ENCODE data around the gene AHCYL2. TPM values are rescaled to one million over a fixed set of nuclear protein-coding genes. Genes with fewer than 3 reads are reported as not detected.

AHCYL2 gene
- total RNA-seq, 1 experiment from 2014 or later = 17.0 TPM

DNA sequence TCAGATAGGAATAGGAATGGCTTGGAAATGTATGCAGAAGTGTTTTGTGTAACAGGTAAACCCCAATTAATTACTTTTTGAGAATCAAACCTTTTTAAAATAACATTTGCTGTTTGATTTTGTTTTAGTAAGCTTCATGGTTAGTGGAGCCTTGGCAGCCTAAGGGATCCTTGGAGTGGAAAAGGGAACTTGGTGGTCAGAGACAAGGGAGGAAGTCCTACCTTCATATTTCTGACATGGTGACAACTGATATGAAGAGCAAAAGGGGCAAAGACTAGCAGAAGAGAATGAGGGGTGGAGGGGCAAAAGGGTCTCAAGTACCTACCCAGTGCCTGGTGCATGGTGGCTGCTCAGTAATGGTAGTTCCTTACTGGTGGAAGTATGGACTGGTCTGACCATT, 32.3 kb downstream of the AHCYL2 start:
- Histone ChIP-seq H2AFZ (ENCODE audit: low read depth, low read length, poor library complexity, severe bottlenecking) (no peak overlapping the region), H3K27me3 (ENCODE audit: insufficient read depth, low read length) (no peaks in the 10 kb centered on the region), H3K9me3 (ENCODE audit: control insufficient read depth in 1 of 2, insufficient read depth in 1 of 2, low read depth in 1 of 2, low read length in 2 of 2) (no peaks in the 10 kb centered on the region), H3K9ac (ENCODE audit: low read length) (no peak overlapping the region), H3K36me3 (ENCODE audit: control insufficient read depth in 1 of 2, insufficient read depth in 2 of 2, low read length in 2 of 2) (no peaks in the 10 kb centered on the region), H3K79me2 (ENCODE audit: insufficient read depth, low read length) (no peaks in the 10 kb centered on the region), H3K4me1 (ENCODE audit: control insufficient read depth in 1 of 2, insufficient read depth in 2 of 2, low read length in 2 of 2) (no peaks in the 10 kb centered on the region), H4K20me1 (ENCODE audit: insufficient read depth) (no peaks in the 10 kb centered on the region), H3K4me2 (ENCODE audit: low read length) (no peak overlapping the region), H3K9me2 (ENCODE audit: insufficient read depth) (no peaks in the 10 kb centered on the region), H3K4me3 (replicated peaks in 1 of 2; ENCODE audit: low read depth in 1 of 2, low read length in 2 of 2) (no peak overlapping the region), H3K27ac (ENCODE audit: low read depth, low read length) (no peak overlapping the region)
- ATAC-seq (no peak), DNase-seq (ENCODE audit: low read depth, low spot score) (no peak)
- no TSS peak for BruUV-seq (replicated peaks)
- ChIA-PET POLR2A (no interaction called here), CTCF (no interaction called here), RAD21 (ENCODE audit: low non-redundant PET in 1 of 2, low total read pairs in 2 of 2, uncharacterized antibody in 2 of 2, unreplicated experiment in 2 of 2) (no interaction called here)
- TF ChIP-seq POLR2A (IDR thresholded peaks at IDR 0.05; ENCODE audit: borderline replicate concordance, extremely low read depth, insufficient read depth, insufficient read length) = no peak
- TF ChIP-seq CBX3 (IDR thresholded peaks at IDR 0.05; ENCODE audit: low read depth) = no peak
- TF ChIP-seq POLR2AphosphoS5 (IDR thresholded peaks at IDR 0.05; ENCODE audit: low read depth, low read length) = no peak
- no peak for TF ChIP-seq SRF (IDR thresholded peaks at IDR 0.05; ENCODE audit: low read depth)
- no peak for TF ChIP-seq ELF1 (IDR thresholded peaks at IDR 0.05; ENCODE audit: borderline replicate concordance, low read depth)
- TF ChIP-seq, protein P1, sequence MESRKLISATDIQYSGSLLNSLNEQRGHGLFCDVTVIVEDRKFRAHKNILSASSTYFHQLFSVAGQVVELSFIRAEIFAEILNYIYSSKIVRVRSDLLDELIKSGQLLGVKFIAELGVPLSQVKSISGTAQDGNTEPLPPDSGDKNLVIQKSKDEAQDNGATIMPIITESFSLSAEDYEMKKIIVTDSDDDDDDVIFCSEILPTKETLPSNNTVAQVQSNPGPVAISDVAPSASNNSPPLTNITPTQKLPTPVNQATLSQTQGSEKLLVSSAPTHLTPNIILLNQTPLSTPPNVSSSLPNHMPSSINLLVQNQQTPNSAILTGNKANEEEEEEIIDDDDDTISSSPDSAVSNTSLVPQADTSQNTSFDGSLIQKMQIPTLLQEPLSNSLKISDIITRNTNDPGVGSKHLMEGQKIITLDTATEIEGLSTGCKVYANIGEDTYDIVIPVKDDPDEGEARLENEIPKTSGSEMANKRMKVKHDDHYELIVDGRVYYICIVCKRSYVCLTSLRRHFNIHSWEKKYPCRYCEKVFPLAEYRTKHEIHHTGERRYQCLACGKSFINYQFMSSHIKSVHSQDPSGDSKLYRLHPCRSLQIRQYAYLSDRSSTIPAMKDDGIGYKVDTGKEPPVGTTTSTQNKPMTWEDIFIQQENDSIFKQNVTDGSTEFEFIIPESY (IDR thresholded peaks at IDR 0.05; ENCODE audit: extremely low read depth, insufficient replicate concordance, low read length) = no peak
- TF ChIP-seq, protein P2, sequence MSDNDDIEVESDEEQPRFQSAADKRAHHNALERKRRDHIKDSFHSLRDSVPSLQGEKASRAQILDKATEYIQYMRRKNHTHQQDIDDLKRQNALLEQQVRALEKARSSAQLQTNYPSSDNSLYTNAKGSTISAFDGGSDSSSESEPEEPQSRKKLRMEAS (IDR thresholded peaks at IDR 0.05) = no peak
- intact Hi-C loops (cut with micrococcal nuclease) = no loop called here

DNA sequence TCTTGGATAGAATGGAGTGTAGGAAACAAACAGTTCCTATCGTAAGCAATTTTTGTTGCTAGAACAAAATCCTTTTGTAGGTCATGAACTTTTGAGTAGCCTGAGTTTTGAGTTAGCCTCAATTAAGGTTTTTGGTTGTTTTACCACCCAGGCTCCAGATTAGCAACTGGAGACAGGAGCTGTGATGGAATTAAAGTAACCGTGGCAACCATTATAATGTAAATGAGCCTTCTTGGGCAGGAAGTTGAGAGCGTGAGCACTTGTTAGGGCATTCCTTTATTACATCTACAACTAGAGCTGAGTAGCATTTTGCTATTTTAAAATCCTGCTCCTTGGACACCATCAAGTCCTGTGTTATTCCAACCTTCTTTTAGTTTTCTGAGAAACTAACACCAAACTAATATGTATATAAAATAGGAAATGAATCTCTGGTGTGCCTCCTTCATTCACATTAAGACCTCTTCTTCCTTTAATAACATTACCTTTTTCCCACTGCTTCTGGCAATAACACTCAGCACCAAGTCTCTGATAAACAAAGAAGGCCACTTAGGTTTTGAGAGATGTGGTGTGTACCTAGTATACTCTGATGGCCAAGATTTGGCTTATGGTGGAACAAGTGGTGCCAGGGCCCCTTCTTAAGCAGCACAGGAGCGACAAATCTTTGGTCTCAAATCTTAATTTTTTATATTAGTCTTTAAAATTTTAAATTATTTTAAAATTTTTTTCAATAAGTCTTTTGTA, 34.0 kb downstream of the AHCYL2 start:
- BruUV-seq (replicated peaks) = no TSS peak
- Histone ChIP-seq H3K36me3 (ENCODE audit: control insufficient read depth in 1 of 2, insufficient read depth in 2 of 2, low read length in 2 of 2) (no peaks in the 10 kb centered on the region), H3K9me2 (ENCODE audit: insufficient read depth) (no peaks in the 10 kb centered on the region), H3K4me2 (ENCODE audit: low read length) (no peak overlapping the region), H3K9me3 (ENCODE audit: control insufficient read depth in 1 of 2, insufficient read depth in 1 of 2, low read depth in 1 of 2, low read length in 2 of 2) (no peaks in the 10 kb centered on the region), H3K4me1 (ENCODE audit: control insufficient read depth in 1 of 2, insufficient read depth in 2 of 2, low read length in 2 of 2) (no peaks in the 10 kb centered on the region), H4K20me1 (ENCODE audit: insufficient read depth) (no peaks in the 10 kb centered on the region), H3K79me2 (ENCODE audit: insufficient read depth, low read length) (no peaks in the 10 kb centered on the region), H2AFZ (ENCODE audit: low read depth, low read length, poor library complexity, severe bottlenecking) (no peak overlapping the region), H3K27me3 (ENCODE audit: insufficient read depth, low read length) (no peaks in the 10 kb centered on the region), H3K4me3 (replicated peaks in 1 of 2; ENCODE audit: low read depth in 1 of 2, low read length in 2 of 2) (no peak overlapping the region), H3K9ac (ENCODE audit: low read length) (no peak overlapping the region), H3K27ac (ENCODE audit: low read depth, low read length) (no peak overlapping the region)
- DNase-seq (ENCODE audit: low read depth, low spot score) (no peak), ATAC-seq (no peak)
- RAD21 ChIA-PET (ENCODE audit: low non-redundant PET in 1 of 2, low total read pairs in 2 of 2, uncharacterized antibody in 2 of 2, unreplicated experiment in 2 of 2) = no interaction called here
- CTCF ChIA-PET = no interaction called here
- POLR2A ChIA-PET = no interaction called here
- TF ChIP-seq FOSL1 (IDR thresholded peaks at IDR 0.05; ENCODE audit: low read depth) = no peak
- TF ChIP-seq YY1 (IDR thresholded peaks at IDR 0.05; ENCODE audit: extremely low read depth, insufficient replicate concordance, low read depth, low read length) = no peak
- TF ChIP-seq CEBPB (IDR thresholded peaks at IDR 0.05; ENCODE audit: low read depth) = no peak
- no peak for TF ChIP-seq ELF1 (IDR thresholded peaks at IDR 0.05; ENCODE audit: borderline replicate concordance, low read depth)
- no peak for TF ChIP-seq TCF7L2 (IDR thresholded peaks at IDR 0.05; ENCODE audit: borderline replicate concordance, extremely low read depth, insufficient read depth, insufficient read length)
- TF ChIP-seq, protein P3, sequence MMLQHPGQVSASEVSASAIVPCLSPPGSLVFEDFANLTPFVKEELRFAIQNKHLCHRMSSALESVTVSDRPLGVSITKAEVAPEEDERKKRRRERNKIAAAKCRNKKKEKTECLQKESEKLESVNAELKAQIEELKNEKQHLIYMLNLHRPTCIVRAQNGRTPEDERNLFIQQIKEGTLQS (IDR thresholded peaks at IDR 0.05) = no peak
- TF ChIP-seq POLR2A (IDR thresholded peaks at IDR 0.05; ENCODE audit: borderline replicate concordance, extremely low read depth, insufficient read depth, insufficient read length) = no peak
- TF ChIP-seq EGR1 (IDR thresholded peaks at IDR 0.05; ENCODE audit: low read depth) = no peak
- no peak for TF ChIP-seq POLR2AphosphoS5 (IDR thresholded peaks at IDR 0.05; ENCODE audit: low read depth, low read length)
- intact Hi-C loops (cut with micrococcal nuclease) = no loop called here

Data from HCT116 (cell line).